Stimulated activated CD8-positive, alpha-beta memory T cell treated with anti-CD3 and anti-CD28 coated beads, Interleukin-12 subunit alpha, Interleukin-12 subunit beta, amount 100 ng/mL, for 4 hours (primary cell): Measurements from ENCODE around the gene IGFBP6.
"Not testable (repeated sequence)": the region's sequence is repeated elsewhere in the genome, so short reads cannot be mapped to it uniquely, and the experiment has no call there.

Source experiments
- DNase-seq: peaks from one replicate; pipeline ENCODE4 v3.0.0-alpha.2; 2020; ENCODE audit warnings: low read depth

The IGFBP6 gene

GRCh38 chr12:53070877-53071492 lies 26.5 kb upstream of the IGFBP6 start:
- no peak for DNase-seq

DNA sequence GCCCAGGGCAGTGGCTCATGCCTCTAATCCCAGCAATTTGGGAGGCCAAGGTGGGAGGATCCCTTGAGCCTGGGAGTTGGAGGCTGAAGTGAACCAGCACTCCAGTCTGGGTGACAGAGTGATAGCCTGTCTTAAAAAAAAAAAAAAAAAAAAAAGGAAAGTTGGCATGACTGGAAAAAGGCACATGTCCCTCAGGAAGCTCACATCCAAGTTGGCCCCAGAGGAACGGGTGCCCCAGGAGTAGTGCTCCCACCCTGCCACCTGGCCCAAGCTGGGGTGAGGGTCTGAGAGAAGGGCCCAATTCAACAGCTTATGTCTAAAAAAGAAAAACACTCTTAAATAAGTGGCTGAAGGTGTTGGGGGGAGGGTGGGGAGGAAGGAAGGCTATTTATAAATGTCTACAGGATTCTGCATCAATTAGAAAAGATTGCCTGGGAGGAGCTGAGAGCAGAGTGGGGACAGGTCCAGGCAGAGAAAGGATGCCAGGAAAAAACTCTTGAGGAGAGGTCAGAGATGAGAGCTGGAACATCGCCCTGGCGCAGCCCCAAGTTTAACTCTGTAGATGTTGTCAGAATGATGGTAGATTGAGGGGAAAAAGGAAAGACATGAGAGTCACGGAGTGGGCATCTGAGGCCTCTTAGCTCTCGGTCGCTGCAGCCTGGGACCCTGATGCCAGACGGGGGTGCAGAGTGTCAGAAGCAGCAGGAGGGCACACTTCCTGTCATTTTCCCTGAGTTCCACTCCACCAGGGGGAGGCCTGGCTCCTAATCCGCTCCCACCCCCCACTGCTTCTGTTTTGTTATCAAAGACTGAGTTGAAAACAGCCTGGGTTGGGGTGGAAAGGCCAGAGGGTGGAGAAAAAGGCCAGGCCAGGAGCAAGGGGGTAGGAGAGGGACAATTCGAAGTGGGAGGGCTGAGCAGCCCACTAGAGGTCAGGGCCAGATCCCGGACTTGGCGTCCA lies 25.6 kb upstream of the IGFBP6 start:
- no peak for DNase-seq

DNA sequence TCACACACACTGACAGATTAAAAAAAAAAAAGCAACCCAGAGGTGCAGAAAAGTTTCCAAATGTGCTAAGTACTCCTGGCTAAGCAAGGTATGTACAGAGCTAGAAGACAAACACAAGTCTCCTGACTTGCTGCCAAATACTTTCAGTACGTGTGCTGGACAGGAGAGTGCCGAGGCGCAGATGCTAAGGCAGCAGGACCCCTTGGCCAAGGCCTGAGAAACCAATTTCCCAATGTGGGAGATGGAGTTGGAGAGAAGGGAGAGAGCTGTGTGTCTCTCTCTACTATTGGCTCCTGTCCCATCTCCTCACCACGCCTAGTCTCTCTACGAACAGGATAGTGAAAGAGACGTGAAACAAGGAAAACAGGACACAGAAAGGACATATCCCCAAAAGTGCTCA lies 23.6 kb upstream of the IGFBP6 start:
- DNase-seq = no peak

DNA sequence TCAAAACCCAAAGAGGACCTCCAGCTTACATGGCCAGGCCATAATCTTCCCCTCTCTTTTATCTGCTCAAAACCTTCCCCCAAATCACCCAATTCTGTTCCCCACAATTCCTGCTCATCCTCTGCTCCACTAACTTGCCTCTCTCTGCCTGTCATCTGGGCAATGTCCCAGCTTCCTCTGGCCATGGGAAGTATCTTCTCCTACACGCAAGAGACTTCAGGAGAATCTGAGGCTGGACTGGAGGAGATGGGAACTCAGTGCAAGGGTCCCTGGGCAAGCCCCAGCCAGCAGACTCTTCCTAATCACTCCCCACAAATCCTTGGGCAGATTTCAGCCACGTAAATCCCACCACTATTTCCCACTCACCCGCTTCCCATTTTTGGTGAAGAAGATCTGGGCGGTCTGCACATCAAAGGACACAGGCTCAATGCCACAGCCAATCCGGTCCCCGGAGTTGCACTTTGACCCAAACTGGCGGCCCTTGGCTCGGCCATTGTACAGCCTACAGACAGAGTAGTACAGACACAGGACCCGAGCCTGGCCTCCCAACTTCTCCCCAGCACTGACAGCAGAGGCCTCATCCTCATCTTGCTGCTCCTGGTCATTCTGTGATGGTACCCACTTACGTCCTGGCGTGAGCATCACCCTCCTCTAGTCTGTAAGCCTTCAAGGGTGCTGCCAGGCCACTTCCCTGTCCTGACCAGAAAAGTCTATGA lies 23.0 kb upstream of the IGFBP6 start:
- DNase-seq = no peak

- no peak for DNase-seq
Measured at GRCh38 chr12:53074999-53075370, 22.5 kb upstream of the IGFBP6 start.

GRCh38 chr12:53076461-53076860 lies 21.0 kb upstream of the IGFBP6 start:
- no peak for DNase-seq

DNA sequence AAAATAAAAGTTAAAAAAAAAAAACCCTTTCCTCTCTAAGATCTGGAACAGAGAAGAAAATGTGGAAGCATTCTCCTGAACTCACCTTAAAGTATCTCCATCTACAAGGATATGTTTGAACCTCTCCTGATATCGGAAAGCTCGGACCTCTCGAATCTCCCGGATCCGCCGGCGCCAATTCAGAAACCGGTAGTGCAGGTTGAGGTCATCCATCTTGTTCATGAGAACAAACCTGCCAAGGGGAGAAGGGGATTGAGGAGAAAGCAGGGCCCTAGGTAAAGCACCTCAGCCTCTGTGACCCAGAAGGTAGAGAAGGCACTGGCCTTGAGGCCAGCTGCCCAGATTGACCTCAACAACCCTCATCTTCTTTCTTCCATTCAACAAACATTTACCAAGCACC lies 20.4 kb upstream of the IGFBP6 start:
- DNase-seq = no peak

DNA sequence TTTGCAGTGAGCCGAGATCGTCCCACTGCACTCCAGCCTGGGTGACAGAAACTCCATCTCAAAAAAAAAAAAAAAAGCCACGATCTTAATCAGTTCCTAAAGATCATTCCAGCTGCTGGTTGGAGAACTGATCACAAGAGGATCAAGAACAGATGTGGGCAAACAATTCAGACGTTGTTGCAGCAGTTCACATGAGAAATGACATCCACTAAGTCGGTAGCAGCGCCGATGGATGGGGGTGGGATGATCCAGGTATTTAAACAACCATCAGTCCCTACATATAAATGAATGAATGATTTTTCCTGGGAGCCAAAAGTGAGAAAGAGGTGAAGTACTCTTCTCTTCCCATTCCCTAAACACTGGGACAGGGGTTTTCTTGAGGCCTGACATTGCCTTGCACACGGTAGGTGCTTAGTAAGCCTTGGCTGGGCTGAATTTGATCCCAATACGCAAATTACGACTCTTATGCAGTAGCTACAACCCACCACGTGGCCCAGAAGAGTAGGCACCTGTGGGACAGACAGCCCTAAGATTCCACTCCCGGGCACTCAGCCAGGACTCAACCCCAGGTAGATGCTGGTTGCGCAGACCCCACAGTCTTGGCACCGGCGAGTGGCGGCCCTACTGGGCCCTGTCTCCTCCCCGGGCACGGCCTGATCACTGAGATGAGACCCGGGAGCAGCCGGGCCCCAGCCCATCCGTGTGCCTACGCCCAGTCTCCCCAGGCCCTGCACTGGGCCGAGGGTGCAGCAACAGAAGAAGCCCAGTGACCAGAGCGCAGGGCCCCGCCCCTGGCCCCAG lies 18.8 kb upstream of the IGFBP6 start:
- DNase-seq = no peak

DNA sequence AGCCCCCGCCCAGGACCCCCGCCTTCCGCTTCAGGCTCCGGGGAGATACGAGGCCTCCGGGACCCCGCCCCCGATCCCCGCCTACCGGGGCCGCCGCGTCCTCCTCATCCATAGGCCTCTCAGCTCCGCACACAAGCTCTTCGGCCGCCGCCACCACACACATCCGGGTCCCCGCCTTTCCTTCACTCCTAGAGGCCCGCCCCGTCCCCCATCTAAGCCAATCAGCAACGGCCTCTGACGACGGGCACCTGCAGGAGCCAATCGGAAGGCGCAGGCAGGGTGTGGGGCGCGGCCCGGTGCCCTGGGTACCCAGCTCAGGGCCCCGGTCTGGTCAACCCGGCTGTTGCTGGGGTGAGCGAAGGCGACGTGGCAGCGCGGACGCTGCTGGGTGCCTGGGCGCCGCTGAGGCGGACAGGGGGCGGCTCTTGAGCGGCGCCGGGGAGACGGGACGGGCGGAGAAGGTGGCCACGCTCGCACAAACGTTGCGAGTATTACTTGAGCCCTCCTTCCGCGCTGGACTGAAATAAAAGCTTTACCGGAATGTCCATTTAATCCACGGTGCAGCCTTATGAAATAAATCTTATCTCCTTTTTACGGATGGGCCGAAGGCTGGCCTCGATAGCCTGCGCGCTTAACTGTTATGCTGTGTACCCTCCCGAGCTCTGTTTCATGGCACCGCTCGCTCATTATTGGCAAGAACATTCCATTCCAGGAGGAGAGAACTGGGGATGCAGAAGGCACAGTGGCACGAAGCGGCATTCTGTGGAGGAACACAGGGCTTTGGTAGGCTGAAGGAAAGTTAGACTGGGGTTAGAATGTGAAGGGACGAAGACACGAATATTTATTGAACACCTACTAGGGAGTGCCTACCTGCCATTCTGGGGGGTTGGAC lies 18.0 kb upstream of the IGFBP6 start, which contains the start of gene SPRYD3:
Gene SPRYD3, minus strand, starts transcription at position 165 of the 892 bp plus-strand sequence. Its CDS starts 57 bp downstream, at position 108.
- DNase-seq = peak; percentile 90

DNA sequence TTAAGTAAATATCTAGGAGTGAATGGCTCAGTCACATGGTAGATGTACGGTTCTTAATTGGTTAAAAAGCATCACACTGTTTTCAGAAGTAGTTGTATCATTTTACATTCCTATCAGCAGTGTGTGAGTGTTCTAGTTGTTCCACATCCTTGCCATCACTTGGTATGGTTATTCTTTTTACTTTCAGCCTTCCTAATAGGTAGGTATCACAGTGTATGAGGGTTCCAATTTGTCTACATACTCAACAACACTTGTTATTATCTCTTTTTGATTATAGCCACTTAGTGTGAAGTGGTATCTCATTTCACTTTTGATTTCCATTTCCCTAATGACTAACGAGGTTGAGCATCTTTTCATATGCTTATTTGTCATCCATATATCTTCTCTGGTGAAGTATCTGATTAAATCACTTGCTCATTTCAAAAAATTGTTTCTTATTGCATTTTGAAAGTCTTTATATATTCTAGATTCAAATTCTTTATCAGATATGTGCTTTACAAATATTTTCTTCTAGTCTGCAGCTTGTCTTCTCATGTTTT lies 14.8 kb upstream of the IGFBP6 start:
- no peak for DNase-seq

GRCh38 chr12:53086361-53086760 lies 11.1 kb upstream of the IGFBP6 start:
- DNase-seq = no peak

GRCh38 chr12:53090105-53090504 lies 7.4 kb upstream of the IGFBP6 start:
- DNase-seq = no peak

DNA sequence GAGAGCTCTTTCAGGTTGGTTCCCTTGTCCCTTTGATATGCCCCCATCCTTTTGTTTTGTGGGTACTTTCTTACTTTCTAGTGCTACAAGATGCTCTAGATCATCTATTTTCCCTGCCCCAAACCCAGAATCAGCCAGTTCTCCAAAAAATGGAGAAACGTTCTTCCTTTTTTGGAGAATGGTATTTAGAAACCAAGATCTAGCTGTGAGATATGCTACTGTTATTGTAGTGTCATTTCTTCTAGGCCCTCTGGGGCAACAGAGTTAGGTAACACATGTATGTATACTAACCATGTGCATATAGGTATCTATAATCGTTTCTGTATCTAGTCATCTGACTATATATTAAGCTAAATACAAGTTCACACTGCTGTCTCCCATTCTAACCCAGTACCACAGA lies 6.9 kb upstream of the IGFBP6 start:
- DNase-seq = no peak

- DNase-seq = no peak
Measured at GRCh38 chr12:53091756-53092155, 5.7 kb upstream of the IGFBP6 start.

GRCh38 chr12:53093777-53094393 lies 3.6 kb upstream of the IGFBP6 start:
- no peak for DNase-seq

GRCh38 chr12:53094394-53094787 lies 3.1 kb upstream of the IGFBP6 start:
- DNase-seq = no peak

DNA sequence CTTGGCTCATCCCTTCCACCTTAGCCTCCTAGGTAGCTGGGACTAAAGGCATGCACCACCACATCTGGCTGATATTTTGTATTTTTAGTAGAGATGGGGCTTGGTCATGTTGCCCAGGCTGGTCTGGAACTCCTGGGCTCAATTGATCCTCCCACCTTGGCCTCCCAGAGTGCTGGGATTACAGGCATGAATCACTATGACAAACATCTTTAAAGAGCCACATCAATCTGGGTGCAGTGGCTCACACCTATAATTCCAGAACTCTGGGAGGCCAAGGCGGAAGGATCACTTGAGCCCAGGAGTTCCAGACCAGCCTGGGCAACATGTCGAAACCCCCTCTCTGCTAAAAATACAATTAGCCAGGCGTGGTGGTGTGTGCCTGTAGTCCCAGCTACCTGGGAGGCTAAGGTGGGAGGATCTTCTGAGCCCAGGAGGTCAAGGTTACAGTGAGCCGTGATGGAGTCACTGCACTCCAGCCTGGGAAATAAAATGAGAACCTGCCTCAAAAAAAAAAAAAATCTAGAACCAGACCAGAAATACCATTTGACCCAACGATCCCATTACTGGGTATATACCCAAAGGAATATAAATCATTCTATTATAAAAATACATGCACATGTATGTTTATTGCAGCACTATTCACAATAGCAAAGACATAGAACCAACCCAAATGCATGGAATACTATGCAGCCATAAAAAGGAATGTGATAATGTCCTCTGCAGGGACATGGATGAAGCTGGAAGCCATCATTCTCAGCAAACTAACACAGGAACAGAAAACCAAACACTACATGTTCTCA lies 2.5 kb upstream of the IGFBP6 start:
- DNase-seq = not testable (repeated sequence)

GRCh38 chr12:53095596-53095895 lies 1.9 kb upstream of the IGFBP6 start:
- DNase-seq = not testable (repeated sequence)

- DNase-seq = no peak
Measured at GRCh38 chr12:53096089-53096741, 1.3 kb upstream of the IGFBP6 start.
